Endothelial cell of hepatic sinusoid (primary cell): ENCODE measurements around the gene GSTA5.
"Not testable (repeated sequence)": the region's sequence is repeated elsewhere in the genome, so short reads cannot be mapped to it uniquely, and the experiment has no call there.

ENCODE experiments used
- in situ Hi-C: cut with HindIII; loops from 2 replicates; pipeline ENCODE4 v1.10.0; 2017; ENCODE audit warnings: low sequenced_read_pairs

Gene GSTA5

DNA sequence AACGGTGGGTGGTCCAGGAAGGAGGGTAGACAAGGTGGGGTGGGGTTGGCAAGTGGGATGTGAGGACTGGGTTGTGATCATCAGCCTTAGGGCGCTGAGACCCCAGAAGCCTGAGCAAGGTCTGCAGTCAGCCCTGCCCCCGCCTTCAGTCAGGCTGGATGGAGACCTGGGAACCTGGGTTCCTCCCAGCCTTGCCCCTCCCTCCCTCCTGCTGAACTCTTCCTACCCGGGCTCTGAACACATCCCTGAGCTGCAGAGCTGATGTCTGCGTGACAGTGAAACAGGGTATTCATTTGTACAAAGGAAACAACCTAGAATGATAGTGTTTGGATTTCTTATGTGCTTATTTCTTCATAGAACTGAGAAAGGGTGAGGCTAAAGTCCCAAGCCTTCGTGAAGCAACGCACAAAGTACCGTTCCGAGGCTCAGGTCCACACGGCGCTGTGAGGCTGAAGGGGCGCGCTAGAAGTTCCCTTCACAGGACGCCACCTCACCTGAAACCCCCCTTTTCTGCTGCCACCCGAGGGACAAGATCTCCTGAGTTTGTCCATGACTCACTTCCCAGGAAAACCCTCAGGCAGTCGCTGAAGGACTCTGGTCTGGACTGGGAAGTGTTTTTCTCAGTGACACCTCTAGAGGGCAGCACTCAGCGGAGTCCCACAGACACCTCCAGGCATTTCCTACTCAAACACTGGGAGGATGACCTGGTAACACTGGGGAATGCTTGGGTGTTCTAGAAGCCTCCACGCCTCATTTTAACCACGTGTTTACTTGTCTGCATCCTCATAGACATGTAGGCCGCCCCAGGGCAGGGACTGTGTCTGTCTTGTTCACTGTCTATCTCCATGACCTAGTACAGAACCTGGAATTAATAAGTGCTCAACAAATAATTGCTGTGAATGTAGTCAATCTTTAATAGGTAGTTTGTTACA lies 1.2 kb downstream of the GSTA5 start:
- in situ Hi-C loops, result no loop called here

GRCh38 chr6:52834481-52834880 lies 6.1 kb downstream of the GSTA5 start:
- in situ Hi-C loops, result no loop called here

- in situ Hi-C loops, result not testable (repeated sequence)
These were observed 9.7 kb downstream of the GSTA5 start for GRCh38 chr6:52830869-52831268.

- in situ Hi-C loops, result no loop called here
These were observed 11.4 kb downstream of the GSTA5 start for GRCh38 chr6:52829046-52829817.

GRCh38 chr6:52828621-52829020 lies 12.0 kb downstream of the GSTA5 start:
- in situ Hi-C loops, result not testable (repeated sequence)

GRCh38 chr6:52827073-52827783 lies 13.4 kb downstream of the GSTA5 start:
- in situ Hi-C loops, result not testable (repeated sequence)

- in situ Hi-C loops, result no loop called here
These were observed 14.1 kb downstream of the GSTA5 start for GRCh38 chr6:52826513-52826912.

DNA sequence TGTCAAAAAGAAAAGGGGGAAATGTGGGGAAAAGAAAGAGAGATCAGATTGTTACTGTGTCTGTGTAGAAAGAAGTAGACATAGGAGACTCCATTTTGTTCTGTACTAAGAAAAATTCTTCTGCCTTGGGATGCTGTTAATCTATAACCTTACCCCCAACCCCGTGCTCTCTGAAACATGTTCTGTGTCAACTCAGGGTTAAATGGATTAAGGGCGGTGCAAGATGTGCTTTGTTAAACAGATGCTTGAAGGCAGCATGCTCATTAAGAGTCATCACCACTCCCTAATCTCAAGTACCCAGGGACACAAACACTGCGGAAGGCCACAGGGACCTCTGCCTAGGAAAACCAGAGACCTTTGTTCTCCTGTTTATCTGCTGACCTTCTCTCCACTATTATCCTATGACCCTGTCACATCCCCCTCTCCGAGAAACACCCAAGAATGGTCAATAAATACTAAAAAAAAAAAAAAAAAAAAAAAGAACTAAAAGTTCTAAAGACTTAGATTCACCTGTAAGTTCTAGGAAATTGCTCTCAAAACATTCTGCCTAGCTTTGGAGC lies 14.6 kb downstream of the GSTA5 start:
- in situ Hi-C loops, result not testable (repeated sequence)

DNA sequence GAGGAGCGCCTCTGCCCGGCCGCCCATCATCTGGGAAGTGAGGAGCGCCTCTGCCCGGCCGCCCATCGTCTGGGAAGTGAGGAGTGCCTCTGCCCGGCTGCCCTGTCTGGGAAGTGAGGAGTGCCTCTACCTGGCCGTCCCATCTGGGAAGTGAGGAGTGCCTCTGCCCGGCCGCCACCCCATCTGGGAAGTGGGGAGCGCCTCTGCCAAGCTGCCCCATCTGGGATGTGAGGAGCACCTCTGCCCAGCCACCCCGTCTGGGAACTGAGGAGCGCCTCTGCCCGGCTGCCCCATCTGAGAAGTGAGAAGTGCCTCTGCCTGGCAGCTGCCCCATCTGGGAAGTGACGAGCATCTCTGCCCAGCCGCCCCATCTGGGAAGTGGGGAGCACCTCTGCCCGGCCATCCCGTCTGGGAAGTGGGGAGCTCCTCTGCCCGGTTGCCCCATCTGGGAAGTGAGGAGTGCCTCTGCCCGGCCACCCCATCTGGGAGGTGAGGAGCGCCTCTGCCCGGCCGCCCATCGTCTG lies 15.3 kb downstream of the GSTA5 start:
- in situ Hi-C loops, result not testable (repeated sequence)

DNA sequence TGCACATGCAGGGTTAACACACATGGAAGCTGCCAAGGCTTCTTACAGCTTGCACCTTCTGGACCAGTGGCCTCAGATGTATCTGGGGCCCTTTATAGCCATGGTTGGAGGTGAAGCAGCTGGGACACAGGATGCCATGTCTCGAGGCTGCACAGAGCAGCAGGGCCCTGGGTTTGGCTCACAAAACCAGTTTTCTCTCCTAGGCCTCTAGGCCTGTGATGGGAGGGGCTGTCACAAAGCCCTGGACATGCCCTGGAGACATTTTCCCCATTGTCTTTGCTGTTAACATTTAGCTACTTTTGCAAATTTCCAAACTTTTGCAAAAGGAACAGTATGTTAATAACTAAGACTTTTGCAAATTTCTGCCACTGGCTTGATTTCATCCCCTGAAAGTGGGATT lies 18.8 kb downstream of the GSTA5 start:
- in situ Hi-C loops, result no loop called here

- in situ Hi-C loops, result no loop called here
These were observed 20.4 kb downstream of the GSTA5 start for GRCh38 chr6:52820198-52820597.

GRCh38 chr6:52815167-52816092 lies 25.2 kb downstream of the GSTA5 start:
- in situ Hi-C loops, result no loop called here

GRCh38 chr6:52814545-52814944 lies 26.1 kb downstream of the GSTA5 start:
- in situ Hi-C loops, result not testable (repeated sequence)

GRCh38 chr6:52809777-52810176 lies 30.8 kb downstream of the GSTA5 start:
- in situ Hi-C loops, result not testable (repeated sequence)

DNA sequence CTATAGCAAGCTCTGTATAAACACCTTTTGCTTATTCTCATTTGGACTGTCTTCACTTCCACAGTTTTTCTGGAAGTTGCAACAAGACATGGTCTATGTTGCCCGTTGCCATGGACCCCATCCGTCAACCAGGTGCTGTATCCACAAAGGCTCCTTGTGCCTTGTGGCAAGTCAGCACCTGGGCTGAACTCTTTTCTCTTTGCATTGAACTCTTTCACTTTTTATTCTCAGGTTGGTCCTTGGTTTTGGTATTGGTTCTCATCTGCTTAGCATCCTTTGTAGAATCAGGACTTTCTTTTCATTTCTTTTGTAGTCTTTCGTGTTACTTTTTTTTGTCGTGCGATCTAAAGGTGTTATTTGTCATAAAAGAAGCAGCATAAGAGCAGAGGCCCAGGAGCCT lies 32.0 kb downstream of the GSTA5 start:
- in situ Hi-C loops, result no loop called here

GRCh38 chr6:52803668-52804255 lies 36.9 kb downstream of the GSTA5 start, which contains the start of gene GSTA1:
GSTA1 (minus strand) TSS chr6:52803816; CDS start chr6:52799267, 4,549 bp downstream.
- in situ Hi-C loops, result not testable (repeated sequence)

DNA sequence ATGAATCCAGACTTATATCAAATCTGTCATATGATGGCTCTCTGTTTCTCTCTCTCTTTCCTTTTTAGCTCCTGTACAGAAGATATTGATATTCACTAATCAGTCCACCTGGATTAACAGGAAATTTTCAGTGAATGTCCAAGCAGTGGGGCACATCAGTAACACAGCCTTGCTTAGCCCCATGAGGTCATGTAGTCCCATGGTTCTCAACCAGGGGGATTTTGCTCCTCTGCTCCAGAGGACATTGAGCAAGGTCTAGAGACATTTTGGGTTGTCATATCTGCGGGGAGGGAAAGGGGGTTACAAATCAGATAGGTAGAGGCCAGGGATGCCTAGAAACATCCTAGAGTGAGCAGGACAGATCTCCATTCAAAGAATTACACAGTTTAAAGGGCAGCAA lies 37.8 kb downstream of the GSTA5 start:
- in situ Hi-C loops, result no loop called here

DNA sequence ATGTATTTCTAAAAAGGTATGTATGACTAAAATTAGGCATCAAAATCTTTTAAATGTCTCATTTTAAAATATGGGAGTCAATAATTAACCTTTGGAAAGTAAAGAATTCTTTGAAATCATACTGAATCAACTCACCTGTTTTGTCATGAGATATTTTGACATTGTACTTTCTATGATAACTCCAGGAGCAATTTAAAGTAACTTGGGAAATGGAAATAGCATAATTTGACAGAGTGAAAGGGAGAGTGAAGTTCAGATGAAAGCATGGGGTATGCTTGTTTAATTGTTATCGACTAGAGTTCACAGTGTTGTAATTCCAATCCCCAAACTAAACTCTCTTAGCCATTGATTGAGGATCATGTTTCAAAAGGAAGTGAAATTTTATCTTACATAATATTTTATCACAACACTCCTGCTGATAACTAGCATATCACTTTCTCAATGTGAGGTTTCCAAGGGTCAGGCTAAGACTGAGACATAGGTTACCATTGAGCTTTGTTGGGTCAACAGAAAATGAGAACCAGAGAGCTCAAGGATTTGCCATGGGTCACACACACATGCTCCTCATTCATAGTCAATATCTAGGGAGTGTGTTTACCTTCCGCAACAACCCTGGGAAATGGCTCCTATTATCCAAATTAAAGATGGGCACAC lies 39.3 kb downstream of the GSTA5 start:
- in situ Hi-C loops, result no loop called here

DNA sequence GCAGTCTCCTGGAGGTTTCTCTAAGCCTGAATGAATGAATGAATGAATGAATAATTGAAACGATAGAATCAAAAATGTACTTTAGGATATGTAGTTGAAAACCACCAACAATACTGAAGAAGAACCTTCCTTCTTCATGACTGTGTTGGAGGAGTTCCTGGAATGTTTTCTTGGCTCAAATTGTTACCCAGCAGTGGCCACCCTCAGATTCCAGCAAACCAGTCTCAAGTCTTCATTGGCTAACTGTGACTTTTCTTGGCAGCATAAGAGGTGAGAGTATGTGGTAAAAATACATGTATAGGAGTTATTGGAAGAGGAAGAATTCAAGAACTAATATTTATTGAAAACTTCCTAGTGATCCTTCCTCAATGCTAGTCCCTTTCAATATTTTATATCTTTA lies 41.3 kb downstream of the GSTA5 start:
- in situ Hi-C loops, result not testable (repeated sequence)
